GM10248 (cell line): ENCODE data around the gene NEK4.

Source experiments
- CTCF ChIA-PET: fragments of 300-600 bp; sonication (Branson Sonifier 250); formaldehyde crosslinking; extraction: SDS; loops from one replicate; lab custom pipeline; 2021; ENCODE audit warnings: antibody characterized with exemption; lab: Yijun Ruan, JAX
- POLR2A ChIA-PET: fragments of 350-650 bp; sonication (Branson Sonifier 250); formaldehyde crosslinking; extraction: SDS; loops from one replicate; lab custom pipeline; 2020; ENCODE audit warnings: antibody characterized with exemption; lab: Yijun Ruan, JAX
- DNase-seq: peaks from one replicate; pipeline ENCODE4 v3.0.0; 2012; ENCODE audit errors: extremely low spot score
- TF ChIP-seq, protein P1 (sequence below): IDR thresholded peaks from 2 replicates; pipeline ENCODE4 v1.5.1; 2012; ENCODE audit warnings: mild to moderate bottlenecking, low read depth; ENCODE audit errors: extremely low read depth, missing control alignments, control extremely low read depth

Gene NEK4

DNA sequence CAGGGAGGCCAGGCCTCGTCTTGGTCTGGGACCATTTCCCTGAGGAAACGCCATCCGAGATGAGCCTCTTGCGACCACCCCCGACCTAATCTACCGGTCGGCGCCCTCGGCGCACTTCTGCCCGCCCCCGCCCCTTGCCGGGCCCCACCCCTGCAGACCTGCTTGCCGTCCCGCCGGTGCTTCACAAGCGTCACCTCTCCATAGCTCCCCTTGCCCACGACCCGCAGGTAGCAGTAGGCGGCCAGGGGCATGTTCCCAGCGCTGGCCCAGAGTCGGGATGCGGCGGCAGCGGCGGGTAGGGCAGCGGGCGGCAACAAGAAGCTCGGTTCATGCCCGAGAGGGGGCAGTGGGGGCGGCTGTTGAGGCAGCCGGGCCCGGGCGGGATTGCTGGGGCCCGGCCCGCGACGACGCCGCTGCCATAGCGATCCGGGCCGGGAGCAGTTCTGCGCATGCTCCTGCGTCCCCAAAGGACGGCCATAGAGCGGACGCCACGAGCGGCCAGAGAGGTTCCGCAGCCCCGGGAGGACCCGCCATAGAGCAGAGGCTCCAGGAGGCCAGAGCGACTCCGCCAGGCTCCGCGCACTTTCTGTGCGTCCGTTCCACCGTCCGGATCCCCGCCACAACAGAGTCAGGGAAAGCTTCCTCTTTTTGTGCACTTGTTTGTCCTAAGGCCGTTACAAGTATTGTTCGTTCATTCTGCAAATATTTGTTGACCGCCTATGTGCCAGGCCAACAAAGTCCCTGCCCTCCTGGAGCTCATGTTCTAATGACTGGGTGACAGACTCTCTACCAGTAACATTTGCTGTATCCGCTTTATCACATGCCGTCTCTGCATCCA is at the start of gene NEK4:
Gene NEK4 (minus strand): TSS at position 445 of the 838 bp plus-strand sequence. CDS start 194 bp downstream, at position 251.
- POLR2A ChIA-PET = no interaction called here
- peak; percentile 97 for DNase-seq
- CTCF ChIA-PET = interaction anchor here (0.6 to 1.5 kb wide), 2 partner anchors 8 to 14 kb away, joined by 3 to 6 read pairs; no protein-coding TSS in a partner anchor
- TF ChIP-seq, protein P1, sequence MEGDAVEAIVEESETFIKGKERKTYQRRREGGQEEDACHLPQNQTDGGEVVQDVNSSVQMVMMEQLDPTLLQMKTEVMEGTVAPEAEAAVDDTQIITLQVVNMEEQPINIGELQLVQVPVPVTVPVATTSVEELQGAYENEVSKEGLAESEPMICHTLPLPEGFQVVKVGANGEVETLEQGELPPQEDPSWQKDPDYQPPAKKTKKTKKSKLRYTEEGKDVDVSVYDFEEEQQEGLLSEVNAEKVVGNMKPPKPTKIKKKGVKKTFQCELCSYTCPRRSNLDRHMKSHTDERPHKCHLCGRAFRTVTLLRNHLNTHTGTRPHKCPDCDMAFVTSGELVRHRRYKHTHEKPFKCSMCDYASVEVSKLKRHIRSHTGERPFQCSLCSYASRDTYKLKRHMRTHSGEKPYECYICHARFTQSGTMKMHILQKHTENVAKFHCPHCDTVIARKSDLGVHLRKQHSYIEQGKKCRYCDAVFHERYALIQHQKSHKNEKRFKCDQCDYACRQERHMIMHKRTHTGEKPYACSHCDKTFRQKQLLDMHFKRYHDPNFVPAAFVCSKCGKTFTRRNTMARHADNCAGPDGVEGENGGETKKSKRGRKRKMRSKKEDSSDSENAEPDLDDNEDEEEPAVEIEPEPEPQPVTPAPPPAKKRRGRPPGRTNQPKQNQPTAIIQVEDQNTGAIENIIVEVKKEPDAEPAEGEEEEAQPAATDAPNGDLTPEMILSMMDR = no peak

DNA sequence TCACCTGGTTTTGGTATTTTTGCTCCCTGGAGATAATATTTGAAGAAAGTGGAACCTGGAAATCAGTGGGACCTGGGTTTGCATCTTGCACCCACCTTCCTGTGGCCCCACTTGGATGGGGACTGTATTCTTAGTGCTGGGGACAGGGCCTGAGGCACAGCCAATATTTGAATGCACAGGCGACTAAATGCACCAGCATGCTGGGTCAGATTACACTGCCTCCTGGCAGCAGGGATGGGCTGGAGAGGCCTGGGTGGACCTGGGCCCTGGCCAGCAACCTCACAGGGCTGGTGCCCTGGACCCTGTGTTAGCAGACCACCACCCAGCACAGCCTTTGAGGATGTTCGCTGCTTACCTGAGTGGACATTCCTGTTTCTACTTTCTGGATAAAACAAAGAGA is 49.2 kb upstream of the NEK4 start:
- CTCF ChIA-PET = interaction anchor here (0.7 to 3.8 kb wide), 14 partner anchors 9 to 374 kb away, joined by 3 to 16 read pairs (median 3); partner anchors contain the start of gene ITIH3
- TF ChIP-seq, protein P1 = no peak
- DNase-seq = no peak
- POLR2A ChIA-PET = no interaction called here

DNA sequence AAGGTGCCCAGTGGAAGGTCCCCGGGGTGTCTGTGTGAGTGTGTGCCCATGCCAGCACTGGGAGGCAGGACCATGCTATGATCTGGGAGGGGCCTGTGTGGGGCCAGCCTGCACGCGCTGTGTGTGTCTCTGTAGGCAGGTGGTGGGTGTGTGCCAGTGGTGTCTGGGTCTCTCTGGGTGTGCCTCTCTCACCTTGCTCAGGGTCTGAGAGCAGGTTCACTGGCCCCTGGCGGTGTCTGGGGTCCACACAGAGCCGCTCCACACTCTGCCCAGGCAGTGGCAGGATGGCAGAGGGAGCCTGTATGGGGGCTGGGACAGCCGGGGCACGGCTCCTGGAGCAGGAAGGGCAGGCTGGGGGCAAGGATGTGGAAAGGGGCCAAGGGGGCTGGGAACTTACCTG is 47.1 kb upstream of the NEK4 start:
- no peak for DNase-seq
- POLR2A ChIA-PET = no interaction called here
- CTCF ChIA-PET = interaction anchor here (1.8 to 3.1 kb wide), 3 partner anchors 9 to 372 kb away, joined by 4 to 11 read pairs (median 7); no protein-coding TSS in a partner anchor
- TF ChIP-seq, protein P1 = no peak

DNA sequence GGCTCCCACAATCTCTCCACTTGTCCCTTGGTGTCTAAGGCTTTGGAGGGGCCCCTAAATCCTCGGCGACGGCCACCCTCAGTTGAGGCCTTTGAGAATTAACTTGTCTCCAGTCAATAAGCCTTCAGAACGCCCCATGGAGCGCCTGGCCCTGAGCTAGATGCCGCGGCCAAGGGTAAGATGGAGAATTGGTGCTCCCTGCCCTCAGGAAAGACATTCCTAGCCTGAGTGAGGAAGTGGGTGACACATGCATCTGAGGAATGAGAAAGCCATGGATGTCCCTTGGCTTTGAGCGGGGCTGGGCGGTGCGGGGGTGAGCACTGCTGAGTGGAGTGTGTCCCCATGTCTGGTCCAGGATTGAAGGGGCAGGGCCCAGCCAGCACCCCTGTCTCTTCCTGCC is 46.5 kb upstream of the NEK4 start:
- CTCF ChIA-PET = interaction anchor here (1.5 to 3.1 kb wide), 2 partner anchors 13 to 19 kb away, joined by 4 to 11 read pairs; no protein-coding TSS in a partner anchor
- DNase-seq = no peak
- POLR2A ChIA-PET = no interaction called here
- TF ChIP-seq, protein P1 = no peak

DNA sequence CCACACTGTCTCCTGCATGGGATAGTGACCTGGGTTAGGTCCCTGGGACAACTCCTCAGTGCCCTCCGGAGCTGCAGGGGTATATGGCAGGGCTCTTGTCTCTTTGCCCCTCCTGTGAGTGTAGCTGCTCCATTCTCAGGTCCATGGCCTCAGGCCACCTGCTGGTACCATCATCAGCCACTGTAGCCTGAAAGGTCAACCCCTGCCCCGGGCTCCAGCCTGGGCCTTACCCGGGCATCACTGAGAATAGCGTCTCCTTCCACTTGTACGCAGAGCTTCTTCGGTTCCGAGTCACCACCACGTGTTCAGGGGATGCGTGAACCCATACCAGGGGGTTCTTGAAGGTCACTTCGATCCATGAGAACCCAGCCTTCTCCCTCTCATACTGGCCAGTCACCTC is 45.9 kb upstream of the NEK4 start:
- DNase-seq = no peak
- TF ChIP-seq, protein P1 = no peak
- CTCF ChIA-PET = interaction anchor here (1.0 to 3.1 kb wide), 4 partner anchors 12 to 29 kb away, joined by 3 to 11 read pairs (median 4); no protein-coding TSS in a partner anchor
- POLR2A ChIA-PET = no interaction called here

DNA sequence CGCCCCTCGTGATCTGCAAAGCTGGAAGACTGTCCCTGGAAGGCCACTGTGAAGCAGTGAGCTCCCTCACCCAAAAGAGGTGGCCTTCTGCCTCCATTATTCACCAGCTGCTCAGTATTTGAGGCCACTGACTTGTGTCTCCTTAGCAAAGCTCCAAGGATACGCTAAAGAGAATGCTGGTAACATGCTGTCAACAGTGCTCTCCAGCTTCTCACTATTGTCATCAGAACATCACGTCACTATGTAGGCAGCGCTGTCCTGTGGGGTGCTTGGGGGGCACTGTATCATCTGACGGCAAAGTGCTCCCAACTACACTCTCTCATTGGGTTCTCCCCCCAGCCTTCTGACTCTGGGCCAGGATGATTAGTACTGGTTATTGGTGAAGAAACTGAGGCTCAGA is 45.5 kb upstream of the NEK4 start:
- CTCF ChIA-PET = interaction anchor here (1.0 to 3.1 kb wide), 5 partner anchors 12 to 29 kb away, joined by 3 to 11 read pairs (median 4); no protein-coding TSS in a partner anchor
- TF ChIP-seq, protein P1 = no peak
- POLR2A ChIA-PET = no interaction called here
- DNase-seq = no peak
